ENCODE data around the gene KRT12.

DNA sequence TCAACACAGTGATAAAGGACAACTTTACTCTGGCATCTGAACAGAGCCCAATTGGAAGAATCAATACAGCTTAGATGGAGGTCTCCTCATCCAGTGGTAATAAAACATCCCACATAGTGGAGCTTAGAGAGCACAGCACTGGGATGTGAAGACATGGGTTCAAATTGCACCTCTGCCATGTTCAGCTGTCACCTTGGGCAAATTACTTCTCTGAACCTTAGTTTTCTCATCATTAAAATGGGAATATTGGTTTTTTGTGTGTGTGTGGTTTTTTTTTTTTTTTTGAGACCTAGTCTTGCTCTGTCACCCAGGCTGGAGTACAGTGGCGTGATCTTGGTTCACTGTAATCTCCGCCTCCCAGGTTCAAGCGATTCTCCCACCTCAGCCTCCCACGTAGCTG is 31.0 kb downstream of the KRT12 start:
- no peak for TF ChIP-seq POLR2A (IDR thresholded peaks at IDR 0.05)
- TF ChIP-seq POLR2AphosphoS5 (IDR thresholded peaks at IDR 0.05; ENCODE audit: insufficient read depth in 1 of 2, low read depth in 1 of 2): no peak
